B cell (primary cell): Measurements from ENCODE around the gene DGKB. TPM values are rescaled to one million over a fixed set of nuclear protein-coding genes. Genes with fewer than 3 reads are reported as not detected.

Experiments
- ATAC-seq: fragments of 200-7000 bp; cut with Tn5 transposase; one replicate; pipeline ENCODE4 v1.10.0; 2021; ENCODE audit warnings: low read depth, mild to moderate bottlenecking, moderate number of reproducible peaks, moderate library complexity
- CTCF ChIA-PET: fragments of 350-600 bp; sonication (Branson Sonifier 250); formaldehyde crosslinking; loops from one replicate; lab custom pipeline; 2021; ENCODE audit warnings: antibody characterized with exemption, inconsistent platforms; lab: Charles Lee
- POLR2A ChIA-PET: fragments of 350-600 bp; sonication (Branson Sonifier 250); formaldehyde crosslinking; loops from one replicate; lab custom pipeline; 2021; ENCODE audit warnings: antibody characterized with exemption; lab: Charles Lee
- DNase-seq: peaks from one replicate; pipeline ENCODE4 v3.0.0; 2013
- H2AFZ ChIP-seq: 2 replicates; pipeline ENCODE4 v1.6.1; 2012; ENCODE audit warnings: mild to moderate bottlenecking, low read depth, low read length; ENCODE audit not compliant: insufficient read depth, poor library complexity, severe bottlenecking
- H3K27ac ChIP-seq, 2 donors: 1 replicate in 1 of 2; 2 replicates in 1 of 2; pipeline ENCODE4 v1.5.1; 2012 to 2013; ENCODE audit warnings: low read length in 2 of 2, mild to moderate bottlenecking in 2 of 2, moderate library complexity in 1 of 2
- H3K27me3 ChIP-seq, 4 experiments: fragments of 200-600 bp in 1 of 4; sonication (generic) in 1 of 4; replicated peaks in 1 of 4; 1 replicate in 2 of 4; 2 replicates in 2 of 4; pipeline versions ENCODE4 v1.6.1 to v1.7.0; 2013 to 2016; ENCODE audit warnings: low read length in 3 of 4, mild to moderate bottlenecking in 2 of 4, mixed read lengths in 1 of 4, moderate library complexity in 1 of 4; ENCODE audit not compliant: insufficient read depth in 4 of 4, control insufficient read depth in 3 of 4; ENCODE audit errors: control extremely low read depth in 1 of 4
- H3K36me3 ChIP-seq, 2 experiments: replicated peaks in 1 of 2; 1 replicate in 1 of 2; 2 replicates in 1 of 2; pipeline versions ENCODE4 v1.6.1 to v1.7.1; 2013; ENCODE audit warnings: low read length in 1 of 2; ENCODE audit not compliant: insufficient read depth in 2 of 2, control insufficient read depth in 1 of 2; ENCODE audit errors: control extremely low read depth in 1 of 2, extremely low read depth in 1 of 2
- H3K4me1 ChIP-seq, 2 donors: fragments of 200-600 bp in 1 of 2; sonication (generic) in 1 of 2; 1 replicate in 1 of 2; 2 replicates in 1 of 2; pipeline versions ENCODE4 v1.5.1 to v1.6.1; 2013 to 2017; ENCODE audit warnings: low read length in 2 of 2; ENCODE audit not compliant: control insufficient read depth in 2 of 2, insufficient read depth in 2 of 2
- H3K4me2 ChIP-seq: replicated peaks from 2 replicates; pipeline ENCODE3; 2012; ENCODE audit warnings: mild to moderate bottlenecking, low read depth, low read length; ENCODE audit not compliant: poor library complexity, severe bottlenecking
- H3K4me3 ChIP-seq, 5 experiments: fragments of 200-600 bp in 1 of 5; sonication (generic) in 1 of 5; 1 replicate in 3 of 5; 2 replicates in 2 of 5; pipeline versions ENCODE4 v1.5.1 to v1.7.0; 2011 to 2016; ENCODE audit warnings: low read length in 4 of 5, mild to moderate bottlenecking in 4 of 5, low read depth in 2 of 5, control low read depth in 1 of 5, moderate library complexity in 1 of 5; ENCODE audit not compliant: insufficient read depth in 1 of 5; ENCODE audit errors: control extremely low read depth in 1 of 5, extremely low read depth in 1 of 5
- H3K79me2 ChIP-seq: fragments of 200-600 bp; sonication (generic); one replicate; pipeline ENCODE4 v1.6.0; 2016; ENCODE audit warnings: low read length; ENCODE audit not compliant: control insufficient read depth, insufficient read depth
- H3K9ac ChIP-seq: fragments of 200-600 bp; sonication (generic); 2 replicates; pipeline ENCODE4 v1.6.1; 2017; ENCODE audit warnings: mild to moderate bottlenecking, low read length, moderate library complexity
- H3K9me3 ChIP-seq, 3 donors: one replicate each; pipeline versions ENCODE4 v1.6.1 to v1.7.1; 2013; ENCODE audit warnings: low read length in 2 of 3; ENCODE audit not compliant: control insufficient read depth in 2 of 3, insufficient read depth in 1 of 3; ENCODE audit errors: control extremely low read depth in 1 of 3
- H4K20me1 ChIP-seq: 2 replicates; pipeline ENCODE4 v1.6.0; 2012; ENCODE audit warnings: mild to moderate bottlenecking, low read length; ENCODE audit not compliant: insufficient read depth, control insufficient read depth, poor library complexity, severe bottlenecking
- H3K27ac Mint-ChIP-seq: one replicate; pipeline ENCODE4 v1.8.0; 2021; ENCODE audit warnings: mixed read lengths
- H3K27me3 Mint-ChIP-seq: one replicate; pipeline ENCODE4 v1.8.0; 2021; ENCODE audit warnings: mixed read lengths
- H3K4me1 Mint-ChIP-seq: one replicate; pipeline ENCODE4 v1.8.0; 2021; ENCODE audit warnings: mixed read lengths
- H3K4me3 Mint-ChIP-seq: one replicate; pipeline ENCODE4 v1.8.0; 2021; ENCODE audit warnings: mixed read lengths
- H3K9me3 Mint-ChIP-seq: one replicate; pipeline ENCODE4 v1.8.0; 2022; ENCODE audit warnings: mixed read lengths; ENCODE audit not compliant: insufficient read depth
- EZH2 ChIP-seq: IDR thresholded peaks from 2 replicates; pipeline ENCODE4 v1.6.1; 2012; ENCODE audit warnings: borderline replicate concordance, low read depth, mild to moderate bottlenecking, moderate library complexity, low read length; ENCODE audit not compliant: insufficient read depth, poor library complexity, severe bottlenecking
- WGBS: methylation state at CpG from one replicate; pipeline ENCODE4 v1.1.5; 2013; ENCODE audit warnings: missing lambda C conversion rate; ENCODE audit not compliant: insufficient coverage; 5-methylcytosine and 5-hydroxymethylcytosine counted together
- intact Hi-C: fragments of 100-400 bp; cut with micrococcal nuclease; formaldehyde crosslinking; loops from one replicate; pipeline ENCODE4 v1.10.0; 2022
- polyA plus RNA-seq: library from polyadenylated mRNA; depleted of rRNA; stranded (reverse); fragments of >200 nt; gene quantifications from 2 replicates; pipeline ENCODE4 v1.2.3, GENCODE V29; 2012
- total RNA-seq, 2 donors: library from RNA; stranded (reverse); fragments of 120-200 nt in 1 of 2; gene quantifications; 1 replicate in 1 of 2; 2 replicates in 1 of 2; pipeline versions ENCODE4 v1.2.3 to v1.2.4, GENCODE V29; 2013 to 2022
- TF ChIP-seq, protein P1 (sequence below): fragments of 200-600 bp; IDR thresholded peaks from one replicate; pipeline ENCODE4 v1.8.0; 2022; ENCODE audit warnings: antibody characterized with exemption, mild to moderate bottlenecking

DGKB gene
- total and polyA plus RNA-seq, 2 donors (not counting 1 experiment from before 2014, with no cell fraction given) = not detected

DNA sequence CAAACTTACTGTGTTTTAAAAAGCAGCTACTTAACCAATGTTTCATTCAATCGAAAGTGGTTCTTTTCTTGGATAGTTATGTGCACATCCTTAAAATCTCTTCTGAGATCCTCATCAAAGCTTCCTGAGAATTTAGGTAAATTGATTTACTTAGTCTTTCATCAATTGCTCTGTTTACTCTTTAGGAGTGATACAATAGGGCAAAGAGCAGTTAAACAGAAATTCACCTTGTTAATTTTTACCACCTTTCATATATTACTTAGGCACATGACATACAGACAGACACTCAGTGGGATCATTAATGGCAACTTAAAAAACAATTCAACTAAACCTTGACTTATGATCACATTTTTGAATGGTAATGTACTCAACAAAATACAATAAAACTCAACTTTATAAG lies 456.3 kb downstream of the DGKB start:
- Histone ChIP-seq H3K4me3 (no peak overlapping the region), H3K9me3 (peaks cover 0 to 3% (median 2%) of the 10 kb centered on the region in 3 donors), H3K36me3 (no peaks in the 10 kb centered on the region), H3K9ac (no peak overlapping the region), H4K20me1 (no peaks in the 10 kb centered on the region), H3K27me3 (no peaks in the 10 kb centered on the region), H3K4me1 (no peaks in the 10 kb centered on the region), H2AFZ (no peak overlapping the region), H3K4me2 (no peak overlapping the region), H3K27ac (no peak overlapping the region), H3K79me2 (no peaks in the 10 kb centered on the region)
- ATAC-seq = no peak
- Mint-ChIP-seq H3K27me3 (no peaks in the 10 kb centered on the region), H3K4me3 (no peak overlapping the region), H3K9me3 (no peaks in the 10 kb centered on the region), H3K27ac (no peak overlapping the region), H3K4me1 (peaks cover 11% of the 10 kb centered on the region)
- TF ChIP-seq, protein P1, sequence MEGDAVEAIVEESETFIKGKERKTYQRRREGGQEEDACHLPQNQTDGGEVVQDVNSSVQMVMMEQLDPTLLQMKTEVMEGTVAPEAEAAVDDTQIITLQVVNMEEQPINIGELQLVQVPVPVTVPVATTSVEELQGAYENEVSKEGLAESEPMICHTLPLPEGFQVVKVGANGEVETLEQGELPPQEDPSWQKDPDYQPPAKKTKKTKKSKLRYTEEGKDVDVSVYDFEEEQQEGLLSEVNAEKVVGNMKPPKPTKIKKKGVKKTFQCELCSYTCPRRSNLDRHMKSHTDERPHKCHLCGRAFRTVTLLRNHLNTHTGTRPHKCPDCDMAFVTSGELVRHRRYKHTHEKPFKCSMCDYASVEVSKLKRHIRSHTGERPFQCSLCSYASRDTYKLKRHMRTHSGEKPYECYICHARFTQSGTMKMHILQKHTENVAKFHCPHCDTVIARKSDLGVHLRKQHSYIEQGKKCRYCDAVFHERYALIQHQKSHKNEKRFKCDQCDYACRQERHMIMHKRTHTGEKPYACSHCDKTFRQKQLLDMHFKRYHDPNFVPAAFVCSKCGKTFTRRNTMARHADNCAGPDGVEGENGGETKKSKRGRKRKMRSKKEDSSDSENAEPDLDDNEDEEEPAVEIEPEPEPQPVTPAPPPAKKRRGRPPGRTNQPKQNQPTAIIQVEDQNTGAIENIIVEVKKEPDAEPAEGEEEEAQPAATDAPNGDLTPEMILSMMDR = no peak
- no peak for TF ChIP-seq EZH2
- ChIA-PET CTCF (no interaction called here), POLR2A (no interaction called here)
- DNase-seq = no peak
- no CpG with 5 or more reads among the region's 1 CpG for WGBS
- intact Hi-C loops = no loop called here

GRCh38 chr7:14438366-14438765 lies 464.2 kb downstream of the DGKB start:
- H3K27ac ChIP-seq = no peak overlapping the region
- Mint-ChIP-seq H3K27ac (no peak overlapping the region), H3K4me1 (no peaks in the 10 kb centered on the region), H3K27me3 (no peaks in the 10 kb centered on the region), H3K9me3 (peaks cover 2% of the 10 kb centered on the region), H3K4me3 (no peak overlapping the region)
- H2AFZ ChIP-seq = no peak overlapping the region
- H3K9ac ChIP-seq = no peak overlapping the region
- H3K27me3 ChIP-seq = no peaks in the 10 kb centered on the region
- no peak for ATAC-seq
- WGBS = no CpG with 5 or more reads among the region's 2 CpGs
- intact Hi-C loops = no loop called here
- no peaks in the 10 kb centered on the region for H4K20me1 ChIP-seq
- no peaks in the 10 kb centered on the region for H3K79me2 ChIP-seq
- no peaks in the 10 kb centered on the region for H3K9me3 ChIP-seq
- TF ChIP-seq EZH2 = no peak
- TF ChIP-seq, protein P1 = no peak
- H3K36me3 ChIP-seq = no peaks in the 10 kb centered on the region
- no peaks in the 10 kb centered on the region for H3K4me1 ChIP-seq
- no peak overlapping the region for H3K4me2 ChIP-seq
- DNase-seq = no peak
- ChIA-PET CTCF (no interaction called here), POLR2A (no interaction called here)
- no peak overlapping the region for H3K4me3 ChIP-seq
